ENCODE data around the gene TOLLIP. TPM values are rescaled to one million over a fixed set of nuclear protein-coding genes. Genes with fewer than 3 reads are reported as not detected.
A peak's percentile ranks its signal among the peaks of the same experiment; 100 is the strongest.

TOLLIP gene
- total RNA-seq, 2 donors from 2014 or later: 72.8 to 161 TPM

GRCh38 chr11:1298695-1299492, 10.5 kb downstream of the TOLLIP start:
- Histone ChIP-seq H3K9me3 (no peaks in the 10 kb centered on the region), H3K27ac (peak overlapping the region; percentile 61 to 65), H3K4me1 (replicated peaks) (peaks cover 23% of the 10 kb centered on the region), H3K4me3 (no peak overlapping the region), H3K27me3 (replicated peaks; ENCODE audit: insufficient read depth) (no peaks in the 10 kb centered on the region), H3K36me3 (no peaks in the 10 kb centered on the region)
- intact Hi-C loops (cut with DNase I): no loop called here
- 52% methylated on average over 32 of the region's 32 CpGs for WGBS
- TF ChIP-seq POLR2A (IDR thresholded peaks at IDR 0.05) (peak; percentile 19), CTCF (IDR thresholded peaks at IDR 0.05) (no peak), POLR2AphosphoS5 (IDR thresholded peaks at IDR 0.05) (peak; percentile 88)
- peak; percentile 84 for DNase-seq (ENCODE audit: low spot score)

DNA sequence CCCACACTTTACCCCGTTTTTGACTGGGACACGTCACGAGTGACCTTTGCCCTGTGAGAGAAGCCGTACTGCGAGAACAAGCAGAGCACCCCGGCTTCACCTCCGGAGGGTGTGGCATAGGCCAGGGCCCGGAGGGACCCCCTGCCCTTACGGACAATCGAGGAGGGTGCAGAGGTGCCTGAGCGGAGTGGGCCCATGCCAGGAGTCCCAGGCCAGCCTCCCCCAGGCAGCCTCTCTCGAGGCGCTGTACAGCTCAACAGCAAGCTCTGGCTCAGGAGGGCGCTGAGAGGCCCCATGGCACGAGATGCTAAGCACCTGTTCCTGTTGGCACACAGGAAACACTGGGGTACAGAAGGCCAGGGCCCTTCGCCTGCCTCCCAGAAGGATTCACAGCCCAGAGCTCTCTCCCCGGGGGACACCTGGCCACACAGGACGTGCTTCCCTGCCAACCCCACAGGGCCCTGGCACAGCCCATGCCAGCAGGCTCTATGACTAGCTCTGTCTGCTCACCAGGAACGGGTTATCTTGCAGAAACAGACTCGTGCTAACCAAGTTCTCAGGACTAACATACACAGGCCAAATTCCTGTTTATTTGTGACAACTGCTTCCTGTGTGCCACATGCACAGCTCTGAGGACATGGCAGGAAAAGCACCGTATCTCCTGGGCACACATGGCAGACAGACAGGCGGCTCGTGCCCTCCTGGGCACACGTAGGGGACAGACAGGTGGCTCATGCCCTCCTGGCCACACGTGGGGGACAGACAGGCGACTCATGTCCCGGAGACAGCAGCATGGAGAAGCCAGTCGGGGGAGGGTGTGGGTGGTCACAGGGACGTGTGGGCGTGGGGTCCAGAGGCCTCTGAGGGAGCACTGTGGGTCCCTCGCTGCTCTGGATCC, 11.6 kb downstream of the TOLLIP start:
- WGBS: 74% methylated on average over 30 of the region's 31 CpGs
- TF ChIP-seq CTCF (IDR thresholded peaks at IDR 0.05) (no peak), POLR2AphosphoS5 (IDR thresholded peaks at IDR 0.05) (no peak), POLR2A (IDR thresholded peaks at IDR 0.05) (no peak)
- peak overlapping the region in 1 of 2 donors; percentile 65 for H3K27ac ChIP-seq
- H3K36me3 ChIP-seq: no peaks in the 10 kb centered on the region
- no peak overlapping the region for H3K4me3 ChIP-seq
- no peak for DNase-seq (ENCODE audit: low spot score)
- peaks cover 16% of the 10 kb centered on the region for H3K4me1 ChIP-seq (replicated peaks)
- H3K27me3 ChIP-seq (replicated peaks; ENCODE audit: insufficient read depth): no peaks in the 10 kb centered on the region
- intact Hi-C loops (cut with DNase I): no loop called here
- H3K9me3 ChIP-seq: no peaks in the 10 kb centered on the region

DNA sequence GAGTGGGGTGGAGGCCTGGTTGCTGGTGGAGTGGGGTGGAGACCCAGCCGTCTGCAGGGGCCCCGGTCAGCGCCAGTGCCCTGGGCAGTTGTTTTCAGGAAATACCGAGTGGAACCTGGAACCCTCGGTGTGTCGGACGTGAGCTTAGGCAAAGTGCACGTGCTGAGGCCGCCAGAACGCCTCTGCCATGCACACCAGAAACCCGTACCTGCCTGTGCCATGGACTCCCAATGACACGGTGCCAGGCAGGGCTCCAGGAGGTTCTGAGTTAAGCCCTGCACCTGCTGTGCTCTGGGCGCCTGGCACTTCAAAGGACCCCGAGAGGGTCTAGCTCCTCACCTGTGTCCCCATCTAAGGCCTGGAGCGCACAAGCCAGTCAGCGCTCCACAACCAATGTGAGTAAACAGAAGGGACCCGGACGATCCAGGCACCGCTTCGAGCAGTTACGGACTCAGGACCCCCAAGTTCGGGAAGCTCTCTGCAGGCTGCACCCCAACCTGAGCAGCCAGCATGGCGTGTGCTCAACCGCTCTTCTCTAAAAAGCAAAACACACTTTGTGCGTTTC, 12.3 kb downstream of the TOLLIP start:
- DNase-seq (ENCODE audit: low spot score): no peak
- intact Hi-C loops (cut with DNase I): no loop called here
- peaks cover 11% of the 10 kb centered on the region for H3K4me1 ChIP-seq (replicated peaks)

GRCh38 chr11:1296287-1296686, 13.1 kb downstream of the TOLLIP start:
- H3K9me3 ChIP-seq: no peaks in the 10 kb centered on the region
- DNase-seq (ENCODE audit: low spot score): no peak
- no peaks in the 10 kb centered on the region for H3K27me3 ChIP-seq (replicated peaks; ENCODE audit: insufficient read depth)
- no peak overlapping the region for H3K27ac ChIP-seq
- H3K36me3 ChIP-seq: no peaks in the 10 kb centered on the region
- H3K4me1 ChIP-seq (replicated peaks): peaks cover 12% of the 10 kb centered on the region
- H3K4me3 ChIP-seq: no peak overlapping the region
- TF ChIP-seq POLR2AphosphoS5 (IDR thresholded peaks at IDR 0.05): no peak
- no peak for TF ChIP-seq POLR2A (IDR thresholded peaks at IDR 0.05)
- TF ChIP-seq CTCF (IDR thresholded peaks at IDR 0.05): no peak
- WGBS: 95% methylated on average over 9 of the region's 9 CpGs
- intact Hi-C loops (cut with DNase I): no loop called here

More for the DNA sequence above, 12.3 kb downstream of the TOLLIP start:
- Histone ChIP-seq H3K4me3 (no peak overlapping the region), H3K9me3 (no peaks in the 10 kb centered on the region), H3K27ac (no peak overlapping the region), H3K27me3 (replicated peaks; ENCODE audit: insufficient read depth) (no peaks in the 10 kb centered on the region), H3K36me3 (no peaks in the 10 kb centered on the region)
- TF ChIP-seq POLR2AphosphoS5 (IDR thresholded peaks at IDR 0.05) (no peak), CTCF (IDR thresholded peaks at IDR 0.05) (no peak), POLR2A (IDR thresholded peaks at IDR 0.05) (no peak)
- WGBS: 93% methylated on average over 25 of the region's 25 CpGs
